Measurements from ENCODE around the gene SLC6A3. TPM values are rescaled to one million over a fixed set of nuclear protein-coding genes. Genes with fewer than 3 reads are reported as not detected.

The SLC6A3 gene
- total and polyA plus RNA-seq, 2 donors (not counting 3 experiments of a cell fraction or from before 2014, with no cell fraction given): not detected

DNA sequence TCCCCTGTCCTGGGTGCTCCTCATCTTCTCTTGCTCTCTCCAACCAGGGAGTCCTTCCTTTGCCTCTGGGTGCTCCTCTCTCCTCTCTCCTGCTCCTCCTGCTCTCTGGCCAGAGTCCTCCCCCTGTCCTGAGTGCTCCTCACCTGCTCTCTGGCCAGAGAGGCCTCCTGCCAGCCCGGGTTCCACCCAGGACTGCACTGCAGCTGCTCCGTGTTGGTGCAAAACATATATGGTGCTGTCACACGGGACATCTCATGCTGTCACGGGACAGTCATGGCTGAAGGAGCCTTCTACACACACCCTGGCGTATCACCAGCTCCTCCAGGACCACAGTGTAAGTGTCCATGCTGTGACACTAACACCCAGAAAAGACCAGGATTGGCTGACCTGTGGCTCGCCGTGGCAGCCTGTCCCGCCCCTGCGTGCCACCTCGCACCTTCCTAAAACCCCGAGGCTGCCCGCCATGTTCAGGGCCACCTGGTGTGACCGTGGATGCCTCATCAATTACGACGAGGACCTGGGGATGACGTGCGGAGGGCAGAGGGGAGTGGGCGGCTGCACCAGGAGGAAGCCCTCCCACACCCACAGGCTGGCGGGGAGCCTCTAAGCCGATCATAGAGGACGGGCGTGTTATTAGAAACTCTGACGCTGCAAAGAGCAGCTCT is 27.9 kb upstream of the SLC6A3 start:
- no peak overlapping the region for H3K4me2 ChIP-seq (ENCODE audit: insufficient read depth, low read length)
- H3K36me3 ChIP-seq (ENCODE audit: control insufficient read depth in 2 of 2, extremely low read depth in 1 of 2, insufficient read depth in 2 of 2, low read length in 2 of 2): peaks cover 2 to 24% of the 10 kb centered on the region in 2 experiments
- TF ChIP-seq, protein P1, sequence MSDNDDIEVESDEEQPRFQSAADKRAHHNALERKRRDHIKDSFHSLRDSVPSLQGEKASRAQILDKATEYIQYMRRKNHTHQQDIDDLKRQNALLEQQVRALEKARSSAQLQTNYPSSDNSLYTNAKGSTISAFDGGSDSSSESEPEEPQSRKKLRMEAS (IDR thresholded peaks at IDR 0.05; ENCODE audit: insufficient read depth, insufficient read length): no peak
- TF ChIP-seq GATA2 (IDR thresholded peaks at IDR 0.05; ENCODE audit: insufficient read depth, insufficient read length, low read depth, low read length) (no peak), JUN (IDR thresholded peaks at IDR 0.05; ENCODE audit: borderline replicate concordance, insufficient read depth, insufficient read length, low read depth) (no peak), EZH2 (IDR thresholded peaks at IDR 0.05; ENCODE audit: borderline replicate concordance, low read depth, low read length, severe bottlenecking) (no peak), POLR2A (IDR thresholded peaks at IDR 0.05; ENCODE audit: low read depth, low read length) (no peak), FOS (IDR thresholded peaks at IDR 0.05; ENCODE audit: borderline replicate concordance, insufficient read depth, low read length) (no peak), MYC (IDR thresholded peaks at IDR 0.05; ENCODE audit: low read depth, low read length) (no peak), POLR2AphosphoS5 (IDR thresholded peaks at IDR 0.05; ENCODE audit: insufficient read depth, low read depth, low read length) (no peak)
- TF ChIP-seq, protein P2, sequence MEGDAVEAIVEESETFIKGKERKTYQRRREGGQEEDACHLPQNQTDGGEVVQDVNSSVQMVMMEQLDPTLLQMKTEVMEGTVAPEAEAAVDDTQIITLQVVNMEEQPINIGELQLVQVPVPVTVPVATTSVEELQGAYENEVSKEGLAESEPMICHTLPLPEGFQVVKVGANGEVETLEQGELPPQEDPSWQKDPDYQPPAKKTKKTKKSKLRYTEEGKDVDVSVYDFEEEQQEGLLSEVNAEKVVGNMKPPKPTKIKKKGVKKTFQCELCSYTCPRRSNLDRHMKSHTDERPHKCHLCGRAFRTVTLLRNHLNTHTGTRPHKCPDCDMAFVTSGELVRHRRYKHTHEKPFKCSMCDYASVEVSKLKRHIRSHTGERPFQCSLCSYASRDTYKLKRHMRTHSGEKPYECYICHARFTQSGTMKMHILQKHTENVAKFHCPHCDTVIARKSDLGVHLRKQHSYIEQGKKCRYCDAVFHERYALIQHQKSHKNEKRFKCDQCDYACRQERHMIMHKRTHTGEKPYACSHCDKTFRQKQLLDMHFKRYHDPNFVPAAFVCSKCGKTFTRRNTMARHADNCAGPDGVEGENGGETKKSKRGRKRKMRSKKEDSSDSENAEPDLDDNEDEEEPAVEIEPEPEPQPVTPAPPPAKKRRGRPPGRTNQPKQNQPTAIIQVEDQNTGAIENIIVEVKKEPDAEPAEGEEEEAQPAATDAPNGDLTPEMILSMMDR (IDR thresholded peaks at IDR 0.05; ENCODE audit: extremely low read depth in 1 of 2, insufficient read depth in 1 of 2, low read depth in 1 of 2, low read length in 2 of 2): no peak
- no peak overlapping the region for H3K9ac ChIP-seq (replicated peaks; ENCODE audit: extremely low read depth, insufficient read depth, low read length)
- H2AFZ ChIP-seq (ENCODE audit: low read depth, low read length): no peak overlapping the region
- H3K27ac ChIP-seq (ENCODE audit: insufficient read depth, low read depth, low read length): no peak overlapping the region
- H4K20me1 ChIP-seq (replicated peaks; ENCODE audit: control insufficient read depth, extremely low read depth, insufficient read depth, low read length): no peaks in the 10 kb centered on the region
- ChIA-PET CTCF (no interaction called here), POLR2A (no interaction called here)
- no peaks in the 10 kb centered on the region for H3K27me3 ChIP-seq (ENCODE audit: control insufficient read depth in 2 of 2, insufficient read depth in 2 of 2, low read length in 2 of 2)
- H3K4me1 ChIP-seq (ENCODE audit: control insufficient read depth, extremely low read depth, insufficient read depth, low read length): no peaks in the 10 kb centered on the region
- dilution Hi-C loops (cut with MboI; ENCODE audit: extremely low pct_ligation_motif_present, low sequenced_read_pairs): no loop called here
- H3K9me3 ChIP-seq (replicated peaks; ENCODE audit: control insufficient read depth, insufficient read depth, low read length): no peaks in the 10 kb centered on the region
- H3K4me3 ChIP-seq (replicated peaks in 1 of 3; ENCODE audit: insufficient read depth in 1 of 3, low read depth in 1 of 3, low read length in 3 of 3): no peak overlapping the region
- intact Hi-C loops (cut with micrococcal nuclease): no loop called here
- FAIRE-seq (no peak), DNase-seq (ENCODE audit: low read depth, low spot score) (no peak)
- H3K9me1 ChIP-seq (replicated peaks; ENCODE audit: control insufficient read depth, extremely low read depth, insufficient read depth, low read length): no peaks in the 10 kb centered on the region
- no TSS peak for BruUV-seq (replicated peaks)
- H3K79me2 ChIP-seq (ENCODE audit: control insufficient read depth, insufficient read depth, low read length): no peaks in the 10 kb centered on the region
